Measurements from ENCODE around the gene WASF2. TPM values are rescaled to one million over a fixed set of nuclear protein-coding genes. Genes with fewer than 3 reads are reported as not detected.
A peak's percentile ranks its signal among the peaks of the same experiment; 100 is the strongest.

Gene WASF2
- polyA plus RNA-seq, 1 donor from 2014 or later: 2.5 TPM

DNA sequence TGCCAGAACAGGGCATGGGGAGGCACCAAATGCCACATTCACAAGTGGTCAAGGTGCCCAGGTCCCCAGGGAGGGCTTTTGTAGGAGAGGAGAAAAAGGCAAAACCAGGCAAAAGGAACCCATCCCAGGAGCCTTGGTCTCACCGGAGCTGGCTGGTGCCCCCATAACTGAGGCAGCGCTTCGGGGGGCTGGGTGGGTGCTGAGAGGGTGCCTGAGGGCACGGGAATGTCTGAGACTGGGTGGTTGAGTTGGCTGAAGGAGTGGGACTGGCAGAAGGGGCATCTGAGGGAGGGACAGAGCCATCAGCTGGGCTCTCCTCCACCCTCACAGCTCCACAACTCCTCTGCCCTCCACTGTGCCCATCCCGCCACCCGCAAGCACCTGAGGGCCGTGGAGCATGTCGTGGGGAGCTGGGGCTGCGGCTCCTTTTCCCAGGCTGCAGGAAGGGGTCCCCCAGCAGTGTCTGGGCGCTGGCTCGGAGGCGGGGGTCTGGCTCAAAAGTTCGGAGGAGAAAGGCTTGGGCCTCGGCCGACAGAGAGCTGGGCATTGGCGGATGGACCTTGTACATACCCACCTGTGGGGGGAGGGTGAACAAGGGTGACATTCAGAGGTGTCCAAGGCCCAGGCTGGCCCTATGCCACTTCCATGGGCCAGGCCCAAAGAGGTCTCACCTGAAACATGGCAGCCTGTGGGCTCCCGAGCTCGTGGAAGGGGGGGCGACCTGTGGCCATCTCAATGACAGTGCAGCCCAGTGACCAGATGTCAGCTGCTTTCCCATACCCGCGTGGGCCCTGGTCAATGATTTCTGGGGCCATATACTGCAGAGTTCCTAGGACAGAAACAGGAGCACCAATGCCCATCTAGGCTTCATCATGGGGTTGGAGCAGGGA lies 131.7 kb downstream of the WASF2 start:
- Histone ChIP-seq H3K9me3 (ENCODE audit: low read length) (no peaks in the 10 kb centered on the region), H4K20me1 (ENCODE audit: insufficient read depth) (no peaks in the 10 kb centered on the region), H3K27ac (ENCODE audit: low read length) (no peak overlapping the region), H3K79me2 (replicated peaks; ENCODE audit: insufficient read depth, low read length) (no peaks in the 10 kb centered on the region), H2AFZ (ENCODE audit: low read depth, low read length) (no peak overlapping the region), H3F3A (ENCODE audit: insufficient read depth, low read length, poor library complexity, severe bottlenecking) (no peaks in the 10 kb centered on the region), H3K4me3 (ENCODE audit: low read length) (no peak overlapping the region), H3K9me2 (ENCODE audit: insufficient read depth, low read length) (no peaks in the 10 kb centered on the region), H3K27me3 (ENCODE audit: insufficient read depth, low read depth, low read length) (peaks cover 24% of the 10 kb centered on the region), H3K36me3 (ENCODE audit: insufficient read depth, low read length) (no peaks in the 10 kb centered on the region), H3K4me2 (ENCODE audit: low read length) (no peak overlapping the region), H3K9ac (ENCODE audit: low read length) (no peak overlapping the region)
- no peak for TF ChIP-seq EP300 (conservative IDR thresholded peaks at IDR 0.05; ENCODE audit: poor library complexity, severe bottlenecking)
- TF ChIP-seq, protein P1, sequence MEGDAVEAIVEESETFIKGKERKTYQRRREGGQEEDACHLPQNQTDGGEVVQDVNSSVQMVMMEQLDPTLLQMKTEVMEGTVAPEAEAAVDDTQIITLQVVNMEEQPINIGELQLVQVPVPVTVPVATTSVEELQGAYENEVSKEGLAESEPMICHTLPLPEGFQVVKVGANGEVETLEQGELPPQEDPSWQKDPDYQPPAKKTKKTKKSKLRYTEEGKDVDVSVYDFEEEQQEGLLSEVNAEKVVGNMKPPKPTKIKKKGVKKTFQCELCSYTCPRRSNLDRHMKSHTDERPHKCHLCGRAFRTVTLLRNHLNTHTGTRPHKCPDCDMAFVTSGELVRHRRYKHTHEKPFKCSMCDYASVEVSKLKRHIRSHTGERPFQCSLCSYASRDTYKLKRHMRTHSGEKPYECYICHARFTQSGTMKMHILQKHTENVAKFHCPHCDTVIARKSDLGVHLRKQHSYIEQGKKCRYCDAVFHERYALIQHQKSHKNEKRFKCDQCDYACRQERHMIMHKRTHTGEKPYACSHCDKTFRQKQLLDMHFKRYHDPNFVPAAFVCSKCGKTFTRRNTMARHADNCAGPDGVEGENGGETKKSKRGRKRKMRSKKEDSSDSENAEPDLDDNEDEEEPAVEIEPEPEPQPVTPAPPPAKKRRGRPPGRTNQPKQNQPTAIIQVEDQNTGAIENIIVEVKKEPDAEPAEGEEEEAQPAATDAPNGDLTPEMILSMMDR (IDR thresholded peaks at IDR 0.05; ENCODE audit: poor library complexity, severe bottlenecking): no peak
- TF ChIP-seq POLR2AphosphoS5 (IDR thresholded peaks at IDR 0.05): no peak
- TF ChIP-seq, protein P2, sequence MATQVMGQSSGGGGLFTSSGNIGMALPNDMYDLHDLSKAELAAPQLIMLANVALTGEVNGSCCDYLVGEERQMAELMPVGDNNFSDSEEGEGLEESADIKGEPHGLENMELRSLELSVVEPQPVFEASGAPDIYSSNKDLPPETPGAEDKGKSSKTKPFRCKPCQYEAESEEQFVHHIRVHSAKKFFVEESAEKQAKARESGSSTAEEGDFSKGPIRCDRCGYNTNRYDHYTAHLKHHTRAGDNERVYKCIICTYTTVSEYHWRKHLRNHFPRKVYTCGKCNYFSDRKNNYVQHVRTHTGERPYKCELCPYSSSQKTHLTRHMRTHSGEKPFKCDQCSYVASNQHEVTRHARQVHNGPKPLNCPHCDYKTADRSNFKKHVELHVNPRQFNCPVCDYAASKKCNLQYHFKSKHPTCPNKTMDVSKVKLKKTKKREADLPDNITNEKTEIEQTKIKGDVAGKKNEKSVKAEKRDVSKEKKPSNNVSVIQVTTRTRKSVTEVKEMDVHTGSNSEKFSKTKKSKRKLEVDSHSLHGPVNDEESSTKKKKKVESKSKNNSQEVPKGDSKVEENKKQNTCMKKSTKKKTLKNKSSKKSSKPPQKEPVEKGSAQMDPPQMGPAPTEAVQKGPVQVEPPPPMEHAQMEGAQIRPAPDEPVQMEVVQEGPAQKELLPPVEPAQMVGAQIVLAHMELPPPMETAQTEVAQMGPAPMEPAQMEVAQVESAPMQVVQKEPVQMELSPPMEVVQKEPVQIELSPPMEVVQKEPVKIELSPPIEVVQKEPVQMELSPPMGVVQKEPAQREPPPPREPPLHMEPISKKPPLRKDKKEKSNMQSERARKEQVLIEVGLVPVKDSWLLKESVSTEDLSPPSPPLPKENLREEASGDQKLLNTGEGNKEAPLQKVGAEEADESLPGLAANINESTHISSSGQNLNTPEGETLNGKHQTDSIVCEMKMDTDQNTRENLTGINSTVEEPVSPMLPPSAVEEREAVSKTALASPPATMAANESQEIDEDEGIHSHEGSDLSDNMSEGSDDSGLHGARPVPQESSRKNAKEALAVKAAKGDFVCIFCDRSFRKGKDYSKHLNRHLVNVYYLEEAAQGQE (IDR thresholded peaks at IDR 0.05; ENCODE audit: borderline replicate concordance): no peak
- TF ChIP-seq EZH2 (IDR thresholded peaks at IDR 0.05; ENCODE audit: borderline replicate concordance, insufficient read depth, low read length, poor library complexity, severe bottlenecking): no peak
- TF ChIP-seq TAF1 (IDR thresholded peaks at IDR 0.05; ENCODE audit: low read depth): no peak
- TF ChIP-seq MXI1 (conservative IDR thresholded peaks at IDR 0.05; ENCODE audit: poor library complexity, severe bottlenecking): no peak
- TF ChIP-seq SMC3 (conservative IDR thresholded peaks at IDR 0.05; ENCODE audit: poor library complexity): no peak

DNA sequence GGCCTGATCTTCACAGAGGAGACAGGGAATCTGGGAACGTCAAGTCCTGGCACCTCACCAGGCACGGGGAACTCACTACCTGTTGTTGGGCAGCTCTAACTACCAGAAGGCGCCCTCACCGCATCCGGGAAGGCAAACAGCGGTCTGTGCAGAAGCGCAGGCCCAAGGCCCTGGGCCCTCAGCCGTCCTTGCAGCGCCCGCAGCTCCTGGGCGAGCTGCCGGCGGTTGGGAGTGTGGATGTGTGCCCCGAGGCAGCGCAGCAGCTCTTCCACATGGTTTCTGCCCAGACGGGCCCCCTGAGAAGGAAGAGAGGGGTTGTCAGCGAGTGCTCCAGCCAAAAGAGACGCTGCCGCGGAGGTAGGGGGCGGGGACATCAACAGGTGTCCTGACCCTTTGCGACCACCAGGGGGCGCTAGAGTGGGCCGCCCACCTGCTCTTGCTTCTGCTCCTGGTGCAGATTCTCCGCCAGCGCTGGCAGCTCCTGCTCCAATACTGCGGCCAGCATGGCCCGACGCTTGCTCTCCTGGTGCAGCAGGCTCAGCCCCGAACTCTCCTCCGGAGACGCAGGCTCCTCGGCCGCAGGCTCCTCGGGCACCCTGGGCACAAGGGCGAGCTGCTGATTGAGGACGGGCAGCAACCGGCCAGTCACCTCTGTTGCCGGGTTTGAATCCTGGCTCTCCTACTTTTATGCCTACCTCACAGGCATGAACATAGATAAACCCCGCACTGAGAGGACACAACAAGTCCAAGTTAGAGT lies 132.5 kb downstream of the WASF2 start:
- Histone ChIP-seq H3K9ac (ENCODE audit: low read length) (no peak overlapping the region), H3K36me3 (ENCODE audit: insufficient read depth, low read length) (no peaks in the 10 kb centered on the region), H3F3A (ENCODE audit: insufficient read depth, low read length, poor library complexity, severe bottlenecking) (no peaks in the 10 kb centered on the region), H4K20me1 (ENCODE audit: insufficient read depth) (no peaks in the 10 kb centered on the region), H3K4me3 (ENCODE audit: low read length) (no peak overlapping the region), H2AFZ (ENCODE audit: low read depth, low read length) (no peak overlapping the region), H3K27me3 (ENCODE audit: insufficient read depth, low read depth, low read length) (peaks cover 24% of the 10 kb centered on the region), H3K4me2 (ENCODE audit: low read length) (no peak overlapping the region), H3K9me2 (ENCODE audit: insufficient read depth, low read length) (no peaks in the 10 kb centered on the region), H3K9me3 (ENCODE audit: low read length) (no peaks in the 10 kb centered on the region), H3K79me2 (replicated peaks; ENCODE audit: insufficient read depth, low read length) (no peaks in the 10 kb centered on the region), H3K27ac (ENCODE audit: low read length) (no peak overlapping the region)
- TF ChIP-seq TAF1 (IDR thresholded peaks at IDR 0.05; ENCODE audit: low read depth) (no peak), SMC3 (conservative IDR thresholded peaks at IDR 0.05; ENCODE audit: poor library complexity) (peak; percentile 68), RAD21 (conservative IDR thresholded peaks at IDR 0.05) (peak; percentile 54)
- TF ChIP-seq, protein P1 (IDR thresholded peaks at IDR 0.05; ENCODE audit: poor library complexity, severe bottlenecking): peak; percentile 74
